Adrenal gland (tissue), 5 donors: ENCODE measurements around the gene CGRRF1.

Experiments used
- POLR2A ChIP-seq, 2 donors: fragments of 450-650 bp; IDR thresholded peaks; one replicate each; pipeline ENCODE4 v1.6.1; 2017; ENCODE audit warnings: antibody characterized with exemption in 2 of 2, mild to moderate bottlenecking in 2 of 2, moderate library complexity in 1 of 2
- TF ChIP-seq, protein P1 (sequence below), 6 experiments: fragments of 450-650 bp in 4 of 6; fragments of 200-600 bp in 2 of 6; sonication (generic) in 1 of 6; IDR thresholded peaks; 1 replicate in 5 of 6; 2 replicates in 1 of 6; pipeline versions ENCODE4 v1.5.1 to v1.8.0; 2016 to 2021; ENCODE audit warnings: antibody characterized with exemption in 6 of 6, mild to moderate bottlenecking in 2 of 6, moderate library complexity in 1 of 6
- donor health status: DM: no; HTN: no; CAD: no.

DNA sequence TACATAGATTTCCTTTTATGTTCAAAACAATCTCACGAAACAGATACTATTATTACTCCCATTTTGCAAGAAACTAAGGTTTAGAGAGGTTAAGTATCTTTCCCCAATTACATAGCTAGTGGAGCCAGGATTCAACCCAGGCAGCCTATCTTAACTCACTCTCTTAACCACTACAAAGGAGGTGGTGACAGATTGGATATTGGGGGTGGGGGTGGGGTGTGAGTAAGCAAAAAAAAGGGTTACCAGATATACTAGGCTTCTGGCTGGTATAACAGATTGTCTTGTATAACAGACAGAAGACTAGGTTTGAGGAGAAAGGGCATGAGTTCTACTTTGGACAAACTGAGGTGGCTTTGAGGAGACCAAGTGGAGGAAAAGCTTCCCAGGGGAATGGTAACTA is 23.0 kb upstream of the CGRRF1 start:
- TF ChIP-seq, protein P1, sequence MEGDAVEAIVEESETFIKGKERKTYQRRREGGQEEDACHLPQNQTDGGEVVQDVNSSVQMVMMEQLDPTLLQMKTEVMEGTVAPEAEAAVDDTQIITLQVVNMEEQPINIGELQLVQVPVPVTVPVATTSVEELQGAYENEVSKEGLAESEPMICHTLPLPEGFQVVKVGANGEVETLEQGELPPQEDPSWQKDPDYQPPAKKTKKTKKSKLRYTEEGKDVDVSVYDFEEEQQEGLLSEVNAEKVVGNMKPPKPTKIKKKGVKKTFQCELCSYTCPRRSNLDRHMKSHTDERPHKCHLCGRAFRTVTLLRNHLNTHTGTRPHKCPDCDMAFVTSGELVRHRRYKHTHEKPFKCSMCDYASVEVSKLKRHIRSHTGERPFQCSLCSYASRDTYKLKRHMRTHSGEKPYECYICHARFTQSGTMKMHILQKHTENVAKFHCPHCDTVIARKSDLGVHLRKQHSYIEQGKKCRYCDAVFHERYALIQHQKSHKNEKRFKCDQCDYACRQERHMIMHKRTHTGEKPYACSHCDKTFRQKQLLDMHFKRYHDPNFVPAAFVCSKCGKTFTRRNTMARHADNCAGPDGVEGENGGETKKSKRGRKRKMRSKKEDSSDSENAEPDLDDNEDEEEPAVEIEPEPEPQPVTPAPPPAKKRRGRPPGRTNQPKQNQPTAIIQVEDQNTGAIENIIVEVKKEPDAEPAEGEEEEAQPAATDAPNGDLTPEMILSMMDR (IDR thresholded peaks at IDR 0.05), result no peak
- no peak for TF ChIP-seq POLR2A (IDR thresholded peaks at IDR 0.05)
